Heart left ventricle (tissue), 13 donors: ENCODE data around the gene CHST11.

Experiments used
- CTCF ChIP-seq, 12 donors: fragments of 200-600 bp; sonication (generic) in 4 of 12; IDR thresholded peaks; one replicate each; pipeline versions ENCODE4 v1.5.0 to v1.8.0; 2018 to 2022; ENCODE audit warnings: antibody characterized with exemption in 12 of 12, mild to moderate bottlenecking in 5 of 12
- POLR2A ChIP-seq, 2 donors: fragments of 450-650 bp; IDR thresholded peaks; one replicate each; pipeline ENCODE4 v1.6.1; 2017; ENCODE audit warnings: antibody characterized with exemption in 2 of 2, mild to moderate bottlenecking in 2 of 2, moderate library complexity in 2 of 2
- donor health status: ischemic (EF 13 %, LVEDD 7.1; RV severe dilation, severe dysfunction).
- donor health status: DM: no; HTN: yes; CAD: no.
- donor health status: DM: no; HTN: no; CAD: no.
- donor health status: ischemic (EF 25% LVEDD 6.9; RV normal size, moderate dysfunction).
- donor health status: ischemic (EF 25% LVEDD 5.7; RV mildly dilated, moderate dysfunction).
- donor health status: ischemic (EF 35%, LVEDD 5.7; RV mildly dilated, moderate dysfunction).
- donor health status: nonischemic (EF 11% LVEDD 7.7; RV severe dilation, severe dysfunction).
- donor health status: DM: yes; HTN: yes; CAD: no.
- donor health status: PGD.
- donor health status: ischemic (EF 29% LVEDD 5.4; RV normal size, mild dysfunction).
- donor health status: nonischemic (EF 23%, LVEDD 6.1; RV moderate dilation, normal function).

GRCh38 chr12:104469066-104469465 lies 12.3 kb downstream of the CHST11 start:
- no peak for TF ChIP-seq POLR2A (IDR thresholded peaks at IDR 0.05)
- no peak for TF ChIP-seq CTCF (IDR thresholded peaks at IDR 0.05)
